Panc1 (cell line): ENCODE results near the gene SCAANT1. TPM values are rescaled to one million over a fixed set of nuclear protein-coding genes. Genes with fewer than 3 reads are reported as not detected.

ENCODE experiments used
- ATAC-seq: fragments of 200-7000 bp; cut with Tn5 transposase; 2 replicates; pipeline ENCODE4 v1.9.1; 2020; ENCODE audit warnings: mild to moderate bottlenecking, moderate library complexity
- BruUV-seq: library from RNA; stranded (reverse); fragments of 400-500 nt; replicated peaks from 2 replicates; lab custom pipeline; 2021; lab: Mats Ljungman, UMichigan
- CTCF ChIA-PET: fragments of 300-600 bp; sonication (Branson Sonifier 250); formaldehyde crosslinking; loops from one replicate; lab custom pipeline; 2022; ENCODE audit warnings: antibody characterized with exemption; lab: Charles Lee
- POLR2A ChIA-PET: fragments of 300-600 bp; sonication (Branson Sonifier 250); formaldehyde crosslinking; loops from one replicate; lab custom pipeline; 2022; ENCODE audit warnings: antibody characterized with exemption; lab: Charles Lee
- DNase-seq: peaks from one replicate; pipeline ENCODE4 v3.0.0-alpha.2; 2010; ENCODE audit warnings: low read depth, low spot score
- H3K27ac ChIP-seq: 2 replicates; pipeline ENCODE4 v1.5.1; 2011; ENCODE audit warnings: mild to moderate bottlenecking, low read length, inconsistent platforms
- H3K27me3 ChIP-seq: fragments of 200-500 bp; sonication (Bioruptor generic); 2 replicates; pipeline ENCODE4 v1.6.0; 2014; ENCODE audit warnings: low read length, inconsistent platforms; ENCODE audit not compliant: control insufficient read depth, insufficient read depth
- H3K36me3 ChIP-seq: fragments of 200-500 bp; sonication (Bioruptor generic); 2 replicates; pipeline ENCODE4 v1.5.1; 2014; ENCODE audit warnings: inconsistent platforms, mild to moderate bottlenecking, low read length, moderate library complexity; ENCODE audit not compliant: control insufficient read depth, insufficient read depth
- H3K4me1 ChIP-seq: 2 replicates; pipeline ENCODE4 v1.5.1; 2011; ENCODE audit warnings: inconsistent platforms, mild to moderate bottlenecking, low read length, moderate library complexity; ENCODE audit not compliant: control insufficient read depth, insufficient read depth
- H3K4me3 ChIP-seq, 2 experiments: 2 replicates each; pipeline ENCODE4 v1.5.1; 2011 to 2012; ENCODE audit warnings: low read depth in 2 of 2, low read length in 2 of 2, mild to moderate bottlenecking in 2 of 2, inconsistent platforms in 1 of 2, moderate library complexity in 1 of 2
- H3K9me3 ChIP-seq: fragments of 200-500 bp; sonication (Bioruptor generic); 2 replicates; pipeline ENCODE4 v1.5.1; 2014; ENCODE audit warnings: low read depth, mild to moderate bottlenecking, inconsistent platforms, low read length, moderate library complexity; ENCODE audit not compliant: control insufficient read depth, insufficient read depth
- CTCF ChIP-seq: fragments of 450-650 bp; IDR thresholded peaks from 2 replicates; pipeline ENCODE4 v1.5.1; 2017; ENCODE audit warnings: mild to moderate bottlenecking
- POLR2AphosphoS5 ChIP-seq: IDR thresholded peaks from 2 replicates; pipeline ENCODE4 v1.6.1; 2012; ENCODE audit warnings: mild to moderate bottlenecking, low read depth, low read length, moderate library complexity
- SIN3A ChIP-seq: IDR thresholded peaks from 2 replicates; pipeline ENCODE4 v1.6.1; 2012; ENCODE audit warnings: low read depth, mild to moderate bottlenecking, low read length, moderate library complexity, borderline replicate concordance; ENCODE audit not compliant: insufficient read depth
- TCF7L2 ChIP-seq: IDR thresholded peaks from 2 replicates; pipeline ENCODE4 v1.6.1; 2011; ENCODE audit warnings: mild to moderate bottlenecking, low read depth, low read length, inconsistent platforms
- in situ Hi-C: cut with HindIII; loops from 2 replicates; pipeline ENCODE4 v1.10.0; 2016; ENCODE audit warnings: low sequenced_read_pairs, low pct_unique_long_range_greater_than_20kb
- intact Hi-C: fragments of 100-400 bp; cut with micrococcal nuclease; formaldehyde crosslinking; loops from one replicate; pipeline ENCODE4 v1.10.0; 2022; ENCODE audit not compliant: unreplicated experiment
- total RNA-seq: library from RNA; stranded (reverse); gene quantifications from one replicate; pipeline ENCODE4 v1.2.1, GENCODE V29; 2021; ENCODE audit not compliant: unreplicated experiment
- TF ChIP-seq, protein P1 (sequence below), 2 experiments: IDR thresholded peaks; 2 replicates each; pipeline ENCODE4 v1.6.1; 2011 to 2012; ENCODE audit warnings: low read depth in 2 of 2, control low read depth in 1 of 2, low read length in 1 of 2, mild to moderate bottlenecking in 1 of 2, moderate library complexity in 1 of 2; ENCODE audit not compliant: insufficient read depth in 1 of 2

The SCAANT1 gene
- total RNA-seq, 1 experiment from 2014 or later = not detected

DNA sequence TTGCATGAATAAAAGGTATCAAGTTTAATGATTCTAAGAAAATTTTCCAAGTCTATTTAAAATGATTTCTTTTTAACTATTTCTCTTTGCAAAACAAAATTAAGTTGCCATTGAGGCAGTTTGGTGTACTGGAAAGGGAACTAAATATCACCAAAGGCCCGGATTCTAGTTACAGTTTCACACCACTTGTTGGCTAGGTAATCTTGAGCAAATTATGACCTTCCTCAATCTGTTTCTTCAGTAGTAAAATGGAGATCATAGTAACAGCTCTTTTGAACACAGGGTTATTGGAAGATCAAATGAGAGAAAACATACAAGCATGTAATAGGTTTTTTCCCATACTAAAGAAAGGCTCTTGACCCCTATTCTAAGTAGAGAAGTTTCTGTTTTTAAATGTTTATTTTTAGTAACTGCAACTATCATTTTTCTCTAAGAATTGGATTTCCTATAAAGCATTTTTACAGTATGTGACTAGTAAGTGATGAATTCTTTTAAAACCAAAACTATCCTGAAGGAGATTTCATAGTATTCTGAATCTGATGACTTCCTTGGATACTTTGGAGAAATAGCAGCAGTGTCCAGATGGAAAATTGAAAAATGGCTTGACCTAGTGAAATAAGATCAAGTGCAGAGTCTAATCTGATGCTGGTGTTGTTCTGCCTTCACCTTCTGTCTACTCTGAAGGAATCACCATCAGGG lies 15.7 kb downstream of the SCAANT1 start:
- no peaks in the 10 kb centered on the region for H3K9me3 ChIP-seq
- no peaks in the 10 kb centered on the region for H3K36me3 ChIP-seq
- no TSS peak for BruUV-seq
- no peak overlapping the region for H3K27ac ChIP-seq
- ChIA-PET POLR2A (no interaction called here), CTCF (no interaction called here)
- no peak for DNase-seq
- no peak for ATAC-seq
- H3K4me3 ChIP-seq = no peak overlapping the region
- H3K4me1 ChIP-seq = no peaks in the 10 kb centered on the region
- in situ Hi-C loops (no loop called here), intact Hi-C loops (no loop called here)
- no peaks in the 10 kb centered on the region for H3K27me3 ChIP-seq
- TF ChIP-seq CTCF (no peak), SIN3A (no peak), POLR2AphosphoS5 (no peak), TCF7L2 (no peak)
- TF ChIP-seq, protein P1, sequence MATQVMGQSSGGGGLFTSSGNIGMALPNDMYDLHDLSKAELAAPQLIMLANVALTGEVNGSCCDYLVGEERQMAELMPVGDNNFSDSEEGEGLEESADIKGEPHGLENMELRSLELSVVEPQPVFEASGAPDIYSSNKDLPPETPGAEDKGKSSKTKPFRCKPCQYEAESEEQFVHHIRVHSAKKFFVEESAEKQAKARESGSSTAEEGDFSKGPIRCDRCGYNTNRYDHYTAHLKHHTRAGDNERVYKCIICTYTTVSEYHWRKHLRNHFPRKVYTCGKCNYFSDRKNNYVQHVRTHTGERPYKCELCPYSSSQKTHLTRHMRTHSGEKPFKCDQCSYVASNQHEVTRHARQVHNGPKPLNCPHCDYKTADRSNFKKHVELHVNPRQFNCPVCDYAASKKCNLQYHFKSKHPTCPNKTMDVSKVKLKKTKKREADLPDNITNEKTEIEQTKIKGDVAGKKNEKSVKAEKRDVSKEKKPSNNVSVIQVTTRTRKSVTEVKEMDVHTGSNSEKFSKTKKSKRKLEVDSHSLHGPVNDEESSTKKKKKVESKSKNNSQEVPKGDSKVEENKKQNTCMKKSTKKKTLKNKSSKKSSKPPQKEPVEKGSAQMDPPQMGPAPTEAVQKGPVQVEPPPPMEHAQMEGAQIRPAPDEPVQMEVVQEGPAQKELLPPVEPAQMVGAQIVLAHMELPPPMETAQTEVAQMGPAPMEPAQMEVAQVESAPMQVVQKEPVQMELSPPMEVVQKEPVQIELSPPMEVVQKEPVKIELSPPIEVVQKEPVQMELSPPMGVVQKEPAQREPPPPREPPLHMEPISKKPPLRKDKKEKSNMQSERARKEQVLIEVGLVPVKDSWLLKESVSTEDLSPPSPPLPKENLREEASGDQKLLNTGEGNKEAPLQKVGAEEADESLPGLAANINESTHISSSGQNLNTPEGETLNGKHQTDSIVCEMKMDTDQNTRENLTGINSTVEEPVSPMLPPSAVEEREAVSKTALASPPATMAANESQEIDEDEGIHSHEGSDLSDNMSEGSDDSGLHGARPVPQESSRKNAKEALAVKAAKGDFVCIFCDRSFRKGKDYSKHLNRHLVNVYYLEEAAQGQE (IDR thresholded peaks at IDR 0.05; ENCODE audit: insufficient read depth in 1 of 2, low read depth in 2 of 2, low read length in 1 of 2) = no peak

DNA sequence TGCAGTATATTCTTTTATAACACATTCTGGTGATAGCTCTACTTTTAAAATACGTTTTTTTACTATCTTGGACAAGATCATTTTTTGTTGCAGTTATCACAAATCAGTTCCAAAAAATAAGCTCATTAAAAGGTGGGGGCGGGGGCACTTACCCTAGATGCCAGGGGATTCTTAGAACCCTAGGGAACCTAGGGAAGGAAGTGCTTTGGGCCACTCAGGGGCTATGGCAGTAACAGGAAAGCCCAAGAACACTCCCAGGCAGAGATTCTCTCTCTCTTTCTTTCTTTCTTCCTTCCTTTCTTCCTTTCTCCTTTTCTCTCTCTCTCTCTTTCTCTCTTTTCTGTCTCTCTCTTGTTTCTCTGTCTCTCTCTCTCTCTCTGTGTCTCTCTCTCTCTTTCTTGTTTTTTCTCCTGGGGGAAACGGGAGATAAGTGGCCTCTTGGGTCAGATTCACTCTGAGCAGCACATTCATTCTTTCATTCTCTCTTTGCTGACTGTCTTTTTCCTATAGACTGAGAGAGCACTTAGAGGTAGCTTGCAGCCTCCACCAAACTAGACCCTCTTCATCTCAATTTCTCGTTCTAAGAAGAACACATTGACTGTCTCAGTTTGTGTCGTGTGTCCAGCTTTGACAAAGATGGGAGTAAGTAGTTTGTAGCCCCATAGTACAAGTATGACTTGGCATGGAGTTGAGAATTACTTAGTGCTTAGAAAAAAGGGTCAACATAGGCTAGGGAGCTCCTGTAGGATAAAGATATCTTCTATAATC lies 16.6 kb downstream of the SCAANT1 start:
- DNase-seq = no peak
- no TSS peak for BruUV-seq
- CTCF ChIA-PET = interaction anchor here (0.5 kb wide), 1 partner anchor 10 kb away, joined by 4 read pairs; no protein-coding TSS in a partner anchor
- Histone ChIP-seq H3K27ac (no peak overlapping the region), H3K4me1 (no peaks in the 10 kb centered on the region), H3K27me3 (no peaks in the 10 kb centered on the region), H3K36me3 (no peaks in the 10 kb centered on the region), H3K4me3 (no peak overlapping the region), H3K9me3 (no peaks in the 10 kb centered on the region)
- POLR2A ChIA-PET = interaction anchor here (0.7 kb wide), 1 partner anchor 14 kb away, joined by 3 read pairs; no protein-coding TSS in a partner anchor
- no peak for ATAC-seq
- TF ChIP-seq SIN3A = no peak
- intact Hi-C loops (no loop called here), in situ Hi-C loops (no loop called here)
